ENCODE measurements around the gene CCRL2.

GRCh38 chr3:46406443-46406787 is 644 bp upstream of the CCRL2 start:
- TF ChIP-seq CTCF (conservative IDR thresholded peaks at IDR 0.05) (no peak), ZFX (IDR thresholded peaks at IDR 0.05) (no peak)

Data from C4-2B (cell line).